Lower leg skin (tissue), 3 donors: Measurements from ENCODE around the gene ERC2.

Experiments
- CTCF ChIP-seq, 3 donors: fragments of 450-650 bp; IDR thresholded peaks; one replicate each; pipeline ENCODE4 v1.5.1; 2016; ENCODE audit warnings: antibody characterized with exemption in 3 of 3, mild to moderate bottlenecking in 3 of 3, moderate library complexity in 2 of 3
- POLR2A ChIP-seq, 2 donors: fragments of 450-650 bp; IDR thresholded peaks; one replicate each; pipeline ENCODE4 v1.6.1; 2016 to 2017; ENCODE audit warnings: antibody characterized with exemption in 2 of 2, mild to moderate bottlenecking in 1 of 2, moderate library complexity in 1 of 2

DNA sequence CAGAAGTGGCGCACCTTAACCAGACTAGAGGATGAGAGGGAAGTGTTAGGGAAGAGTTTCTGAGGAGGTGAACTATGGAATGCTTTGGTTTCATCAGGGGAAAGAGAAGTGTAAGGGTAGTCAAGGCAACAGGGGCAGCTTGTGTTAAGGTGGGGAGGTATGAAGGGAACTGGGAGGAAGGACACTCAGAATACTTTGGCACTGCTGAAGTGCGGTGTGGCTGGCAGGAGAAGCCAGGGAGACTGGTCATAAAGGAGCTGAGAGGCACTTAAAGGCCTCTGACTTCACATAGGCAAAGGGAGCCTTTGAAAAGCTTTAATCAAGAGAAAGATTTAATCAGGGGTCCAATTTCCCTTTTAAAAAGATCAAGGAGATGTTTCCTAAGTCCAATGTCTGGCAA lies 129.0 kb downstream of the ERC2 start:
- TF ChIP-seq CTCF (IDR thresholded peaks at IDR 0.05), result no peak
- no peak for TF ChIP-seq POLR2A (IDR thresholded peaks at IDR 0.05)
